Right lobe of liver (tissue), 6 donors: Measurements from ENCODE around the gene FANCF. TPM values are rescaled to one million over a fixed set of nuclear protein-coding genes. Genes with fewer than 3 reads are reported as not detected.

Experiments
- ATAC-seq, 4 donors: fragments of 200-7000 bp; cut with Tn5 transposase; one replicate each; pipeline ENCODE4 v1.9.1; 2020; ENCODE audit warnings: mild to moderate bottlenecking in 4 of 4, moderate library complexity in 4 of 4
- DNase-seq, 3 donors: peaks; one replicate each; pipeline ENCODE4 v3.0.0-alpha.2; 2020
- H3K27ac ChIP-seq, 3 donors: fragments of 200-600 bp; one replicate each; pipeline ENCODE4 v1.8.0; 2022
- H3K27me3 ChIP-seq, 2 donors: fragments of 200-600 bp; one replicate each; pipeline ENCODE4 v1.8.0; 2022
- H3K36me3 ChIP-seq, 4 donors: fragments of 200-600 bp; sonication (generic) in 1 of 4; one replicate each; pipeline versions ENCODE4 v1.5.1 to v1.8.0; 2017 to 2022; ENCODE audit warnings: control low read depth in 1 of 4
- H3K4me1 ChIP-seq, 4 donors: fragments of 200-600 bp; sonication (generic) in 1 of 4; one replicate each; pipeline versions ENCODE4 v1.5.1 to v1.8.0; 2017 to 2022; ENCODE audit warnings: control low read depth in 1 of 4
- H3K4me3 ChIP-seq, 3 donors: fragments of 200-600 bp; one replicate each; pipeline ENCODE4 v1.8.0; 2022
- H3K9me3 ChIP-seq, 4 donors: fragments of 200-600 bp; sonication (generic) in 1 of 4; one replicate each; pipeline versions ENCODE4 v1.5.1 to v1.8.0; 2017 to 2022; ENCODE audit warnings: control low read depth in 1 of 4
- CTCF ChIP-seq, 4 donors: fragments of 200-600 bp in 3 of 4; fragments of 450-650 bp in 1 of 4; IDR thresholded peaks; one replicate each; pipeline versions ENCODE4 v1.5.1 to v1.8.0; 2016 to 2022; ENCODE audit warnings: antibody characterized with exemption in 4 of 4, mild to moderate bottlenecking in 2 of 4
- POLR2A ChIP-seq: fragments of 450-650 bp; IDR thresholded peaks from one replicate; pipeline ENCODE4 v1.6.1; 2017; ENCODE audit warnings: antibody characterized with exemption, mild to moderate bottlenecking
- WGBS: methylation state at CpG from one replicate; pipeline ENCODE4 v1.1.6; 2018; ENCODE audit warnings: low coverage, low lambda C conversion rate; ENCODE audit not compliant: insufficient coverage; ENCODE audit errors: missing lambda C conversion rate; 5-methylcytosine and 5-hydroxymethylcytosine counted together
- intact Hi-C, 2 donors: fragments of 100-400 bp; cut with DNase I; formaldehyde crosslinking; loops; one replicate each; pipeline versions ENCODE4 v1.11.2 to v1.14.1; 2022
- total RNA-seq, 6 experiments: library from RNA; depleted of rRNA in 2 of 6; stranded (reverse); fragments of >200 nt in 2 of 6; fragmentation: NEBNext Ultra II Directional in 3 of 6; extraction: Animal tissue kit (Norgen Biotek cat#: 25700) in 3 of 6; gene quantifications; one replicate each; pipeline versions ENCODE4 v1.1.0 to v1.2.4, GENCODE V29; 2016 to 2023
- donor health status: DM: no; HTN: yes; CAD: no.
- donor health status: DM: no; HTN: no; CAD: no.
- donor health status: DM: no; HTN: no; CAD: no.
- donor health status: DM: no; HTN: yes; CAD: no.
- donor health status: DM: no; HTN: yes; CAD: no.

The FANCF gene
- total RNA-seq, 6 experiments from 2014 or later: 4.1 to 5.1 (median 4.6) TPM

DNA sequence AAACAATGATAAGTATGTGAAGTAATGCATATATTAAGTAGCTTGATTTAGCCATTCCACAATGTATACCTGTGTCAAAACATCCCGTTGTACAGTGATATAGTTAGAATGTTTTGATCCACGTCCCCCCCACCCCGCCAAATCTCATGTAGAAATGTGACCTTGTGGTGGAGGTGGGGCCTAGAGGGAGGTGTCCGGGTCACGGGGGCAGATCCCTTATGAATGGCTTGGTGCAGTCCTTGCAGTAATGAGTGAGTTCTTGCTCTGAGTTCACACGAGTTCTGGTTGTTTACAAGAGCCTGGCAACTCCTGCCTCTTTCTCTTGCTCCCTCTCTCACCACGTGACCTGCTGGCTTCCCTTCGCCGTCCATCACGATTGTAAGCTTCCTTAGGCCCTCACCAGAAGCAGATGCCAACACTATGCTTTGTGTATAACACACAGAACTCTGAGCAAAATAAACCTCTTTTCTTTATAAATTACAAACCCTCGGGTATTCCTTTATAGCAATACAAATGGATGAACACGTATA, 41.6 kb downstream of the FANCF start:
- Histone ChIP-seq H3K27me3 (no peaks in the 10 kb centered on the region), H3K4me3 (no peak overlapping the region), H3K27ac (no peak overlapping the region), H3K36me3 (no peaks in the 10 kb centered on the region), H3K9me3 (no peaks in the 10 kb centered on the region), H3K4me1 (no peaks in the 10 kb centered on the region)
- DNase-seq: no peak
- intact Hi-C loops: no loop called here
- ATAC-seq: no peak
- 58% methylated on average over 8 of the region's 12 CpGs for WGBS
- no peak for TF ChIP-seq POLR2A
- no peak for TF ChIP-seq CTCF (IDR thresholded peaks at IDR 0.05)

DNA sequence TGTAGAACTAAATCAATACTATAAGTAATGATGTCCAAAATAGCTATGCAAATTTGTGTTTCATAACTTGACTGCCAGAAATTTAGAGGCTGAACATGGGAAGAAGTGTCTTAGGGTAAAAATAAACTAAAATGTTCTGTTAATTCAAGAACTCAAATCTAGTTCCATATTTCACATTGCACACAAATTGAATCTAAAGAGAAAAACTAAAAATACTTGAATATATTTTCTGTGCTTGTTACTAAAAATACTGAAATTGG, 43.5 kb downstream of the FANCF start:
- Histone ChIP-seq H3K36me3 (no peaks in the 10 kb centered on the region), H3K27me3 (no peaks in the 10 kb centered on the region), H3K27ac (no peak overlapping the region), H3K4me3 (no peak overlapping the region), H3K9me3 (no peaks in the 10 kb centered on the region), H3K4me1 (no peaks in the 10 kb centered on the region)
- DNase-seq (no peak), ATAC-seq (no peak)
- intact Hi-C loops: no loop called here
- no peak for TF ChIP-seq POLR2A
- TF ChIP-seq CTCF (IDR thresholded peaks at IDR 0.05): no peak

GRCh38 chr11:22581354-22582150, 44.1 kb downstream of the FANCF start:
- intact Hi-C loops: no loop called here
- Histone ChIP-seq H3K4me1 (no peaks in the 10 kb centered on the region), H3K36me3 (no peaks in the 10 kb centered on the region), H3K27ac (no peak overlapping the region), H3K9me3 (no peaks in the 10 kb centered on the region), H3K27me3 (no peaks in the 10 kb centered on the region), H3K4me3 (no peak overlapping the region)
- TF ChIP-seq CTCF (IDR thresholded peaks at IDR 0.05) (no peak), POLR2A (no peak)
- WGBS: 60% methylated on average over 3 of the region's 3 CpGs
- DNase-seq: no peak
- no peak for ATAC-seq

DNA sequence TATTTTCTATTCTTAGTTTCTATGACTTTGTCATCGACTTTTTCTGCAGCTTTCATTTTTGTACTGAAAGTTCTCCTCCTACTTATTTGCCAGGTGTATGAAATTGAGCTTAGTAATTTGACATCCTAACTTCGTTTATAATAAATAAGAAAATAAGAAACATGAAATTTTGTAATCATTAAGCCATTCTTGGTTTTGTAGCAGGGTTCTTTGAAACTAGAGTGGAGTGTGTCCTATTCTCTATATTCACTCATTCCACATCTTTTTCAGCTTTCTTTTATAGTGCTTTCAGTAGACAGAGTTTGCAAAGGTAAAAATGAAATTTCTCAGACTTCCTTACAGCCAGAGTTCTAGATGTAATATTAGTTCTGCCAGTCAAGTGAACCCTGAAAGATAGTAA, 47.8 kb downstream of the FANCF start:
- H3K4me1 ChIP-seq: no peaks in the 10 kb centered on the region
- ATAC-seq (no peak), DNase-seq (no peak)
- H3K27ac ChIP-seq: no peak overlapping the region
- no peaks in the 10 kb centered on the region for H3K36me3 ChIP-seq
- no peak overlapping the region for H3K4me3 ChIP-seq
- 33% methylated on average over 2 of the region's 2 CpGs for WGBS
- intact Hi-C loops: no loop called here
- no peaks in the 10 kb centered on the region for H3K27me3 ChIP-seq
- no peak for TF ChIP-seq POLR2A
- no peak for TF ChIP-seq CTCF (IDR thresholded peaks at IDR 0.05)
- H3K9me3 ChIP-seq: no peaks in the 10 kb centered on the region

Other genes with a start within 250 kb of the FANCF start
- gene GAS2, start 40.8 kb upstream of the FANCF start, total RNA-seq: 10 to 100 TPM; 16.1 to 35.6 (median 27.8) TPM
- gene SVIP, start 204.0 kb upstream of the FANCF start, total RNA-seq: 10 to 100 TPM in 1 of 6 experiments, 1 to 10 TPM in 5; 3.5 to 12.0 (median 5.8) TPM
- not detected for gene CCDC179, start 234.7 kb upstream of the FANCF start, total RNA-seq